ENCODE measurements around the gene ARMC9.

- TF ChIP-seq POLR2A (IDR thresholded peaks at IDR 0.05) (no peak), EP300 (IDR thresholded peaks at IDR 0.05) (no peak)
- TF ChIP-seq, protein P1, sequence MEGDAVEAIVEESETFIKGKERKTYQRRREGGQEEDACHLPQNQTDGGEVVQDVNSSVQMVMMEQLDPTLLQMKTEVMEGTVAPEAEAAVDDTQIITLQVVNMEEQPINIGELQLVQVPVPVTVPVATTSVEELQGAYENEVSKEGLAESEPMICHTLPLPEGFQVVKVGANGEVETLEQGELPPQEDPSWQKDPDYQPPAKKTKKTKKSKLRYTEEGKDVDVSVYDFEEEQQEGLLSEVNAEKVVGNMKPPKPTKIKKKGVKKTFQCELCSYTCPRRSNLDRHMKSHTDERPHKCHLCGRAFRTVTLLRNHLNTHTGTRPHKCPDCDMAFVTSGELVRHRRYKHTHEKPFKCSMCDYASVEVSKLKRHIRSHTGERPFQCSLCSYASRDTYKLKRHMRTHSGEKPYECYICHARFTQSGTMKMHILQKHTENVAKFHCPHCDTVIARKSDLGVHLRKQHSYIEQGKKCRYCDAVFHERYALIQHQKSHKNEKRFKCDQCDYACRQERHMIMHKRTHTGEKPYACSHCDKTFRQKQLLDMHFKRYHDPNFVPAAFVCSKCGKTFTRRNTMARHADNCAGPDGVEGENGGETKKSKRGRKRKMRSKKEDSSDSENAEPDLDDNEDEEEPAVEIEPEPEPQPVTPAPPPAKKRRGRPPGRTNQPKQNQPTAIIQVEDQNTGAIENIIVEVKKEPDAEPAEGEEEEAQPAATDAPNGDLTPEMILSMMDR (IDR thresholded peaks at IDR 0.05), result no peak
Measured at GRCh38 chr2:231245249-231246094, 47.0 kb downstream of the ARMC9 start.
